CD4-positive, alpha-beta T cell treated with Interleukin-10 for 1 hour (primary cell): ENCODE data around the gene REXO1.
"Not testable (repeated sequence)": the region's sequence is repeated elsewhere in the genome, so short reads cannot be mapped to it uniquely, and the experiment has no call there.

Experiments
- DNase-seq: peaks from one replicate; pipeline ENCODE4 v3.0.0-alpha.2; 2020

REXO1 gene

DNA sequence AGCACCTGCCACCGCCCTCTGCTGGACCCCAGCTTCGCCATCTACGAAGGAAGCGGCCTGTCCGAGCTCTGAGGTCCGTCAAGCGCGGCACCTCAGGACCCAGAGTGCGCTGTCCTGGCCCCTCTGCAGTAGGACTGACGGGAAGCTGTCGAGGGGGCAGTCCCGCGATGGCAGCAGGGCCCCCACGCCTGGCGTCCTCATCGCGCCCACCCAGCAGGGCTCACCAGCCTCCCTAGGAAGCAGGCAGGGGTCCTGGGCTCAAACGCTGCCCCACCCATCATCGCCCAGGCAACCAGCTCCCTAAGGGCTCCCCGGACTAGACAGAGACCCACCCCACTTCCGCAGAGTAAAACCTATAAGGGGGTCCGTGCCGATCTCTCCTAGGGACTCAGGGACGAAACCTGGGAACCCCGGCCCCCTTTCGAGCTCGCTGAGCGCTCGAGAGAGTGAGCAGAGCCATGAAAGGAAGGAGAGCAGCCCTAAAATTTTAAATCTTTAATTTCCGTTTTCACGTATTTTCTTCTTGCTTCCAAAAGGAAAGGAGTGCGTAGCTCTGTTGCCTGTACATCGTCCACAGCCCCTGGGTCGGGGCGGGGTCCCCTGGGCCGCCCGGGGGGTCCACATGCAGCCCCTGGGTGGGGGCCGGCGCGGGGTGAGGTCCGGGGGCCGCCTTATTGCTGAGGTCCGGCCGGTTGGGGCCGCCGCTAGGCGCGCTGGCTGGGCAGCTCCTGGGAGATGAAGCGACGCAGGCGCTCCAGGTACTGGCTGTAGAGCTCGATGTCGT, 28.4 kb upstream of the REXO1 start:
- DNase-seq: not testable (repeated sequence)

GRCh38 chr19:1875646-1876495, 27.6 kb upstream of the REXO1 start:
- DNase-seq: peak; percentile 86

GRCh38 chr19:1875265-1875645, 27.0 kb upstream of the REXO1 start:
- not testable (repeated sequence) for DNase-seq

DNA sequence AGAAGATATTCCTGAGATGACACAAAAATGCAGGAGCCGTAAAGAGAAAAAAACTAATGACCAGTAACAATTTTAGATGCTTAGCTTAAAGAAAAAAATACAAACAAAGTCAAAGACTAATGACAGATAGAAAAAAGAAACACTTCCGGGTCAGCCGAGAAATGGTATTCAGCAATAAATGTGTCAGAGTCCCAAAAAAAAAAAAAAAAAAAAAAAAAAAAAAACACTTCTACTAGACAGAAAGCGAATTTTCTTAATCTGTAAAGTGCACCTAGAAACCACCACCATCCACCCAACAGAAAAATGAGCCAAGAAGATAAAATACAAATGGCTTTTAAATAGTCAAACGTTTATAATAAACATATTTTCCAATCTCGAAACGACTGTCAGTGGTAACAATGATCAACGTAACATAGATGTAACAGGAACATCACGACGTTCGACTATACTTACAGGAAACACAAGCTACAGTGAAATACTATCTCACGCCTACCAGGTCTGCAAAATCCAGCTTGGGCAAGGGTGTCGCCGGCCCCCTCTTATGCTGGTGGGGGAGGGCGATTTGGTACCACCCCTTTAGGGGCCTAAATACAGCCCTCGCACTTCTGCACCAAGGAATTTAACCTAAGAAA, 26.4 kb upstream of the REXO1 start:
- peak; percentile 60 for DNase-seq

- DNase-seq: no peak
Measured at GRCh38 chr19:1873524-1874473, 25.5 kb upstream of the REXO1 start.

- no peak for DNase-seq
Measured at GRCh38 chr19:1872807-1873523, 24.7 kb upstream of the REXO1 start.

GRCh38 chr19:1871630-1872029, 23.3 kb upstream of the REXO1 start:
- no peak for DNase-seq

DNA sequence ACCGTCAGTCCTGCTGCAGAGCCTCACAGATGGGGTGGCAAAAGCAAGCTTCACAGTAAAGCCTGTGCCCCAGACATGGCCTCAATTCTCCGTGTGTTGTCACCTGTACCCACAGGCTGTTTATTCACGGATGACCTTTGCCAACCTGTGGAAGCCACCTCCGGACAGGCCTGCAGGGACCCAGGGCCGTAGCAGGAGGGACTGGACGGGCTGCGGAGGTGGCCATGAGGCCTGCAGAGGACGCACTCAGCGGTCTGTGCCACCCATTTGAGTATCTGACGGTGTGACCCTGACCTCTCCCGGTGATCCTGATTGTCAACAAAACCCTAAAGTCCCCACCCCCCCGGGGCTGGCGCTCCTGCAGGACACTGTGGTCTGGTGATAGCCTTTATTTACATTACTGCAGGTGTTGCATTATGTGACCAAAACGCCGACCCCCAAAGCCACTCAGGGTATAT, 22.9 kb upstream of the REXO1 start:
- DNase-seq: no peak

DNA sequence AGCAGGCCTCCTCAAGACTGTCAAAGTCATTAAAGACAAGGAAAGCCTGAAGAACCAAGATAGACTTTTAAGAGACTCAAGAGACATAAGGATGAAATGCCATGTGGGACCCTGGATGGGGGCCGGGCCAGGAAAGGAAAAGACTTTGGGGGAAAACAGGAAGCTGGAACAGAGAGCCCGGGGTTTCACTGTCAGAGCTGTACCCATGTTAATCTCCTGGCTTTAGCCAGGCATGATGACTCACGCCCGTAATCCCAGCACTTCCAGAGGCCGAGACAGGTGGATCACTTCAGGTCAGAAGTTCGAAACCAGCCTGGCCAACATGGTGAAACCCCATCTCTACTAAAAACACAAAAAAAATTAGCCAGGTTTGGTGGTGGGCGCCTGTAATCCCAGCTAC, 20.7 kb upstream of the REXO1 start:
- no peak for DNase-seq

DNA sequence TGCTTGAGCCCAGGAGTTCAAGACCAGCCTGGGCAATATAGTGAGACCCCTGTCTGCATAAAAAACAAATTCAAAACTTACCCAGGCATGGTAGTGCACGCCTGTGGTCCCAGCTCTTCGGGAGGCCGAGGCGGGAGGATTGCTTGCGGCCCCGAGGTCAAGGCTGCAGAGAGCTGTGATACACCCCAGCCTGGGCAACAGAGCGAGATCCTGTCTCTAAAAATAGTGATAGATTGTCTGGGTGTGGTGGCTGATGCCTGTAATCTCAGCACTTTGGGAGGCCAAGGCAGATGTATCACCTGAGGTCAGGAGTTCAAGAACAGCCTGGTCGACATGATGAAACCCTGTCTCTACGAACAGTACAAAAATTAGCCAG, 19.1 kb upstream of the REXO1 start:
- no peak for DNase-seq

GRCh38 chr19:1866693-1867348, 18.5 kb upstream of the REXO1 start:
- no peak for DNase-seq

DNA sequence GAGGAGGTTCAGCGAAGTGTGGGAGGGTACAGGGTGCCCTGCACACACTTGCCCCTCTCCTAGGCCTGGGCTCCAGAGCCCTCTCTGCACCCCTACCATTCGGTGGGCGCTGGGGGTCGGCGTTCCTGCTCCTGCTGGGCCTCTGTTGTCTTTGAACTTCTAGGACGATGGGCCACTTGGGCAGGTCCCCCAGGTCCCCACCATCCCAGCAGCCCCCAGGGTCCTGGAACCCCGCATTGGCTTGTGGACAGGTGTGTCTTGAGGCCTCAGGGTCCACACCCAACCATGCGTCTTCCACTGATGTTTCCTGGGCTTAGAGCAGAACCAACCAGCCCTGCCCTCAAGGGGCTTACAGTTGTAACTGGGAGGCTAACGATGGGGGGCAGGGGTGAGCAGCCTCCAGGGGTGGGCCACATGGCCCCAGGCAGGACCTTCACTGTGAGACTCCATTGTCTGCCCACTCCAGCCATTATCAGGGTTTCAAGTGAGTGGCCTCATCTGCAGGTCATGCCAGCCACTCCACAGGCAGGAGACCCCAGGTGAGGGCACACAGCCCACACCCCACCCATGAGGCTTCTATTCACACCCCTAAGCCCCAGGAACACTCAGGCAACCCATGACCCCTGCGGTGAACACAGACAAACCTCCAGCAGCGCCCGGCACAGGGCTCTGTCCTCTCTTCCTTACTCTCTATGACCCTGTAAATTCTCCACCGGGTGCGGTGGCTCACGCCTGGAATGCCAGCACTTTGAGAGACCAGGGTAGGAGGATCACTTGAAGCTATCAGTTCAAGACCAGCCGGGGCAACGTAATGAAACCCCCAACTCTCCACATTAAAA, 17.1 kb upstream of the REXO1 start:
- no peak for DNase-seq

DNA sequence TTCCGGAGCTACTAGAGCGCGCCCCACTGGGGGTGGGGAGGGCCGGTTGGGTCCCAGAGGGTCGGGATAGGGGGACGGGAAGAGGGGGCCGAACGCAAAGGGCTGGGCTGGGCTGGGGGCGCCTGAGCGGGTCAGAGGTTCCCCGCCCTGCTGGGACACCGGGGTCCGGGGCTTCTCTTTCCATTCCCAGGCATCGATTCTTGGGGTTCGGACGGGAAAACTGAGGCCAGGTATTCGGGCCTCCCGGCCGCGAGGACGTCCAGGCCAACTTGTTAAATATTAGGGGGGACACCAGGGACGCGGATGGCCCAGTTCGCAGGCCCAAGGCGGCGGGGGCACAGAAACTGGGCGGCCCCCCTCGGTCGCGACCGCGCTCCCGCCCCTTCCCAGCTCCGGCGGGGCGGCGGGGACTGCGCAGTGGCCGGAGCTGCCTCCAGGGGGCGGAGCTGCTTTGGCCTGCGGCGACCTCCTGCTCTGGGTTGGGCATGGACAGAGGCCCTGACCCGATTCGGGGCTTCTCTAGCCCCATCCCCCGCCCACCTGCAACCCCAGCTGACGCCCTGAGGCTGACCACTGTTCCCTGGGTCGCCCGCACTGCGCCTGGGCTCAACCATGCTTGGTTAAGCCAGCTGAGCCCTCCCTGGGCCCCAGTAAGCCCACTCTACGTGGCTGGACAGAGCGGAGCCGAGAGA, 16.3 kb upstream of the REXO1 start:
- peak; percentile 73 for DNase-seq

DNA sequence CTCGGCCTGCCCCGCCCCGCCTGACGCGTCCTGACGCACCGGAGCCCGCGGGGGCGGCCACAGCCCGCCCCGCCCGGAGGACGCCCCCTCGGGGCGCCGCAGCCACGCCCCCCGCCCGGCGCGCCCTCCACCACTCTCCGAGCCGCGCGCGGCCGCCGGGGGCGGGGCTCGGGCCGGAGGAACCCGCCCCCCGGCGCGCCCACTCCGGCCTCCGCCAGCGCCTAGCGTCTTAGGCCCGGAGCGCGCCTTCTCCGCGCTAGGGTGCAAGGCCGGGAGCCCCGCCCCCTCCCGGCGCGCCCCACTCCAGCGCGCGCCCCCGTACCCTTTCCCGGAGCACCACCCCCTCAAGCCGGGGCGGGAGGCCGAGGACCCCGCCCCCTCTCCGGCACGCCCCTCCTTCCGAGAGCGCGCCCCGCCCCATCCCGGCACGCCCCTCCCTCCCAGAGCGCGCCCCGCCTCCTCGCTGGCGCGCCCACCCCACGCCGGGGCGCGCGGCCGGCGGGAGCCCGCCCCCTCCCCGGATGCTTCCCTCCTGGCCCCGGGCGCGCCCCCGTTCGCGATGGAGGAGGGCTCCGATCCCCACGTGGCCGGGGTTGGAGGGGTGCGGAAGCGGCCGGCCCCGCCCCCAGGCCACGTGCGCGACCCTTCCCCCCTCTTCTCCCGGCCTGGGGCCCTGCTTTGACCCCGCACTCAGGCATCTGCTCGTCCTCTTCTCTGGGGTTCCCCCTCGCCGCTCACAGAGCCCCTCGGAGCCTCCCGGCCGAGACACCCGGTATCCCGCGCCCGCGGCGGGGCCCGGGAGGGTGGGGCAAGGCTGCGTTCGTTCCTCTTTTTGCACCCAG, 15.6 kb upstream of the REXO1 start:
- peak; percentile 93 for DNase-seq

DNA sequence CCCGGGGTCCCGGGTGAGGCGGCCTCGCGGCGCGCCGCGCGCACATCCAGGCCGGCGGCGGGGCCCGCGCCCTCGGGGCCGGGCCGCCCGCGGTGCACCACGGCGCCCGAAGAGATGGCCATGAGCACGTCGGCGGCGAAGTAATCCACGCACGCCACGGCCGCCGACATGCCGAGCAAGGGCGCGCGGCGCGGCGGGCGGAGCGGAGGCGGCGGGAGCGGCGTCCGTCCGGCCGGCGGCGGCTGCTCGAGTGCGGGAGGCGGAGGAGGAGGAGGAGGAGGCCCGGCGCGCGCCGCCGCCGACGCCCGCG, 15.0 kb upstream of the REXO1 start, which contains the start of gene KLF16:
KLF16 (minus strand) TSS at position 252 of the 310 bp plus-strand sequence; CDS start at position 170, 82 bp downstream.
- no peak for DNase-seq

- peak; percentile 71 for DNase-seq
Measured at GRCh38 chr19:1862424-1863327, 14.4 kb upstream of the REXO1 start.

DNA sequence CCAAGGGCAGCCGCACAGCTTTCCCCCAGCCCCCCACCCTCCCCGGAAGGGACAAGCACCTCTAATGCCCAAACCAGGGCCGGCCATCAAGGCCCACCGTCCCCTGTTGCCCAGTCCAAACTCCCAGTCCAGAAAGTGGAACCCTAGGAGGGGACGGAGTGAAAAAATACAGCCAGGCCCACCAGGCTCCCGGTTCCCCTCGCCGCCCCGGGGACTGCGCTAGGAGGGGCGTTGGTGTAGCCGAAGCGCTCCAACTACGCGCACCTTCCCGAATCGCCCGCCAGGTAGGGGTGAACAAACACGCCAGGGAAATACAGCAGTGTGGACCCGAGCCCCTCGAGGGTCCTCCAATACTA, 13.8 kb upstream of the REXO1 start:
- no peak for DNase-seq

DNA sequence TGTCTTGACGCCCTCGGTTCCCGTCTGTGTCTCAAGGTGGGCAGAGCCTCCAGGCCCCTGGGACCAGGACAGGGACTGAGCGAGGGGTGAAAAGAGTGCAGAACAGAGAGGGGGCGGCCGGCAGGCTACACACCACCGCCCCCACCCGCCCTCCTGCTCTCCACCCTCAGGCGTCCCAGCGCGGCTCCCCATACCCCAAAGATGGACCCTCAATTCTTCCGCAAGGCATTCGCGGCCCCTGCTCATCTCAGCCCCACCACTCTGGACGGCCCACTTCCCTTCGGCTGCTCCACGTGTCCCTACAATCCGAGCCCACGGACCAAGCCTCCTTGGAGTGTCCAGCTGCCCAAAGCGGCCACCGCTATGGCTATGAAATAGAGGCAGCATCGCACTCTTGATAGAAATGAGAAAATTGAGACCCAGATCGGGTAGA, 13.3 kb upstream of the REXO1 start:
- DNase-seq: no peak
